Stimulated activated CD4-positive, alpha-beta T cell treated with anti-CD3 and anti-CD28 coated beads, TNF-alpha, amount 100 ng/mL, for 24 hours (primary cell): Measurements from ENCODE around the gene CEP192.

Source experiments
- DNase-seq, 3 experiments: peaks; one replicate each; pipeline ENCODE4 v3.0.0-alpha.2; 2020; ENCODE audit warnings: low read depth in 3 of 3

The CEP192 gene

GRCh38 chr18:13138420-13139139, 147.4 kb downstream of the CEP192 start:
- DNase-seq = no peak

GRCh38 chr18:13139885-13140450, 148.8 kb downstream of the CEP192 start:
- DNase-seq = no peak

- no peak for DNase-seq
Observed at GRCh38 chr18:13141209-13141608, 150.0 kb downstream of the CEP192 start.

GRCh38 chr18:13145636-13146190, 154.6 kb downstream of the CEP192 start:
- DNase-seq = no peak

- no peak for DNase-seq
Observed at GRCh38 chr18:13147130-13147529, 156.0 kb downstream of the CEP192 start.

GRCh38 chr18:13151656-13152055, 160.5 kb downstream of the CEP192 start:
- DNase-seq = no peak

- DNase-seq = no peak
Observed at GRCh38 chr18:13158428-13158827, 167.3 kb downstream of the CEP192 start.

- DNase-seq = peak in 2 of 3 experiments; percentile 6 to 28
Observed at GRCh38 chr18:13159579-13159978, 168.4 kb downstream of the CEP192 start.

GRCh38 chr18:13161276-13161899, 170.2 kb downstream of the CEP192 start:
- no peak for DNase-seq

- DNase-seq = no peak
Observed at GRCh38 chr18:13163167-13163927, 172.2 kb downstream of the CEP192 start.

GRCh38 chr18:13164406-13164805, 173.2 kb downstream of the CEP192 start:
- no peak for DNase-seq

- no peak for DNase-seq
Observed at GRCh38 chr18:13165636-13166423, 174.7 kb downstream of the CEP192 start.

GRCh38 chr18:13173578-13174145, 182.5 kb downstream of the CEP192 start:
- no peak for DNase-seq
